Liver (tissue), 3 donors: ENCODE measurements around the gene LIM2.

ENCODE experiments used
- TAF1 ChIP-seq: conservative IDR thresholded peaks from 2 replicates; pipeline ENCODE4 v1.6.1; 2016; ENCODE audit warnings: antibody characterized with exemption, mild to moderate bottlenecking
- TF ChIP-seq, protein P1 (sequence below): IDR thresholded peaks from 2 replicates; pipeline ENCODE4 v1.6.1; 2016; ENCODE audit warnings: antibody characterized with exemption, mild to moderate bottlenecking
- TF ChIP-seq, protein P2 (sequence below): fragments of 150-350 bp; IDR thresholded peaks from 2 replicates; pipeline ENCODE4 v1.5.1; 2017; ENCODE audit warnings: improper control_type of control experiment, low read depth, low read length; ENCODE audit not compliant: missing input control
- donor health status: healthy.
- donor health status: healthy.

DNA sequence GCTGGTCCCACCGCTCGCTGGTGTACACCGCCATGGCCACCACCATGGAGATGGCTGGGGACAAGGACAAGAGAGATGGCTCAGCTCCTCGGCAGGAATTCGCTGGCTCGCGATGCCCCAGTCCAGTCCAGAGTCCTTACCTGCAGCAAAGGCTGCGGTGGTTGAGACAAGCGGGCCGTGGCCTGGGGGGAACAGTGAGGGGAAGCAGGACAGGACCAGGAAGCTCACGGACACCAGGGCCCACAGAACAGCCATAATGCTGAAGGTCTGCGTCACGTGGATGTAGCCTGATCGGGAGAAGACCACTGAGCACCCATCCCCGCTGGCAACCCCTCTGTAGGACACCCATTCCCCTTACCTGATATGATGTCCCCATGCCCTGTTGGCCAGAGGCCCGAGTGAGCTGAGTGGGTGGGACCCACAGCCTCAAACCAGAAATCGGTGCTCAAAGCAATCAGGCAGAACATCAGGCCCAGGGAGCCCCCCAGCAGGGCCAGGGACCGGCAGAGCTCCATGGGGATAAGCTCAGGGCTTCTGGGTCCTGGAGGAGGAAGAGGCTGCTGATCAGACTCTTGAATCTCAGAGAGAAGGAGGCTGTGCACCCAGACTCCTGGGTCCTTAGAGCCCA lies 15.6 kb downstream of the LIM2 start:
- TF ChIP-seq, protein P1, sequence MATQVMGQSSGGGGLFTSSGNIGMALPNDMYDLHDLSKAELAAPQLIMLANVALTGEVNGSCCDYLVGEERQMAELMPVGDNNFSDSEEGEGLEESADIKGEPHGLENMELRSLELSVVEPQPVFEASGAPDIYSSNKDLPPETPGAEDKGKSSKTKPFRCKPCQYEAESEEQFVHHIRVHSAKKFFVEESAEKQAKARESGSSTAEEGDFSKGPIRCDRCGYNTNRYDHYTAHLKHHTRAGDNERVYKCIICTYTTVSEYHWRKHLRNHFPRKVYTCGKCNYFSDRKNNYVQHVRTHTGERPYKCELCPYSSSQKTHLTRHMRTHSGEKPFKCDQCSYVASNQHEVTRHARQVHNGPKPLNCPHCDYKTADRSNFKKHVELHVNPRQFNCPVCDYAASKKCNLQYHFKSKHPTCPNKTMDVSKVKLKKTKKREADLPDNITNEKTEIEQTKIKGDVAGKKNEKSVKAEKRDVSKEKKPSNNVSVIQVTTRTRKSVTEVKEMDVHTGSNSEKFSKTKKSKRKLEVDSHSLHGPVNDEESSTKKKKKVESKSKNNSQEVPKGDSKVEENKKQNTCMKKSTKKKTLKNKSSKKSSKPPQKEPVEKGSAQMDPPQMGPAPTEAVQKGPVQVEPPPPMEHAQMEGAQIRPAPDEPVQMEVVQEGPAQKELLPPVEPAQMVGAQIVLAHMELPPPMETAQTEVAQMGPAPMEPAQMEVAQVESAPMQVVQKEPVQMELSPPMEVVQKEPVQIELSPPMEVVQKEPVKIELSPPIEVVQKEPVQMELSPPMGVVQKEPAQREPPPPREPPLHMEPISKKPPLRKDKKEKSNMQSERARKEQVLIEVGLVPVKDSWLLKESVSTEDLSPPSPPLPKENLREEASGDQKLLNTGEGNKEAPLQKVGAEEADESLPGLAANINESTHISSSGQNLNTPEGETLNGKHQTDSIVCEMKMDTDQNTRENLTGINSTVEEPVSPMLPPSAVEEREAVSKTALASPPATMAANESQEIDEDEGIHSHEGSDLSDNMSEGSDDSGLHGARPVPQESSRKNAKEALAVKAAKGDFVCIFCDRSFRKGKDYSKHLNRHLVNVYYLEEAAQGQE, result no peak
- TF ChIP-seq, protein P2, sequence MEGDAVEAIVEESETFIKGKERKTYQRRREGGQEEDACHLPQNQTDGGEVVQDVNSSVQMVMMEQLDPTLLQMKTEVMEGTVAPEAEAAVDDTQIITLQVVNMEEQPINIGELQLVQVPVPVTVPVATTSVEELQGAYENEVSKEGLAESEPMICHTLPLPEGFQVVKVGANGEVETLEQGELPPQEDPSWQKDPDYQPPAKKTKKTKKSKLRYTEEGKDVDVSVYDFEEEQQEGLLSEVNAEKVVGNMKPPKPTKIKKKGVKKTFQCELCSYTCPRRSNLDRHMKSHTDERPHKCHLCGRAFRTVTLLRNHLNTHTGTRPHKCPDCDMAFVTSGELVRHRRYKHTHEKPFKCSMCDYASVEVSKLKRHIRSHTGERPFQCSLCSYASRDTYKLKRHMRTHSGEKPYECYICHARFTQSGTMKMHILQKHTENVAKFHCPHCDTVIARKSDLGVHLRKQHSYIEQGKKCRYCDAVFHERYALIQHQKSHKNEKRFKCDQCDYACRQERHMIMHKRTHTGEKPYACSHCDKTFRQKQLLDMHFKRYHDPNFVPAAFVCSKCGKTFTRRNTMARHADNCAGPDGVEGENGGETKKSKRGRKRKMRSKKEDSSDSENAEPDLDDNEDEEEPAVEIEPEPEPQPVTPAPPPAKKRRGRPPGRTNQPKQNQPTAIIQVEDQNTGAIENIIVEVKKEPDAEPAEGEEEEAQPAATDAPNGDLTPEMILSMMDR, result no peak
- no peak for TF ChIP-seq TAF1
